HCT116 (cell line): Measurements from ENCODE around the gene RAB31. TPM values are rescaled to one million over a fixed set of nuclear protein-coding genes. Genes with fewer than 3 reads are reported as not detected.

Source experiments
- ATAC-seq: fragments of 200-7000 bp; cut with Tn5 transposase; 2 replicates; pipeline ENCODE4 v1.9.1; 2020; ENCODE audit warnings: mild to moderate bottlenecking, moderate library complexity
- BruUV-seq: library from RNA; stranded (reverse); fragments of 400-500 nt; replicated peaks from 2 replicates; lab custom pipeline; 2021; lab: Mats Ljungman, UMichigan
- CTCF ChIA-PET: fragments of 300-600 bp; sonication (Branson Sonifier 250); formaldehyde crosslinking; loops from one replicate; lab custom pipeline; 2021; ENCODE audit warnings: antibody characterized with exemption; lab: Charles Lee
- POLR2A ChIA-PET: fragments of 300-600, 350-600 bp; sonication (Branson Sonifier 250); formaldehyde crosslinking; loops from one replicate; lab custom pipeline; 2021; ENCODE audit warnings: antibody characterized with exemption; lab: Charles Lee
- RAD21 ChIA-PET, 2 experiments: fragments of 300-600 bp; sonication (Branson Sonifier 250); formaldehyde crosslinking; loops; one replicate each; lab custom pipeline; 2023; ENCODE audit warnings: low total read pairs in 2 of 2; ENCODE audit not compliant: uncharacterized antibody in 2 of 2, unreplicated experiment in 2 of 2, low non-redundant PET in 1 of 2; lab: Charles Lee
- DNase-seq: peaks from one replicate; pipeline ENCODE4 v3.0.0-alpha.2; 2010; ENCODE audit warnings: low read depth, low spot score
- H2AFZ ChIP-seq: fragments of 200-600 bp; shearing (Covaris generic), sonication (generic); 2 replicates; pipeline ENCODE4 v1.6.1; 2017; ENCODE audit warnings: low read depth, mixed run types, mixed read lengths, antibody characterized with exemption, low read length; ENCODE audit not compliant: poor library complexity, severe bottlenecking
- H3K27ac ChIP-seq: 2 replicates; pipeline ENCODE4 v1.5.1; 2012; ENCODE audit warnings: low read depth, low read length
- H3K27me3 ChIP-seq: fragments of 200-600 bp; sonication (generic); 2 replicates; pipeline ENCODE4 v1.6.1; 2016; ENCODE audit warnings: mixed run types, low read length, mixed read lengths; ENCODE audit not compliant: insufficient read depth
- H3K36me3 ChIP-seq, 2 experiments: fragments of 200-500 bp in 1 of 2; fragments of 200-600 bp in 1 of 2; sonication (Bioruptor generic) in 1 of 2; sonication (generic) in 1 of 2; 2 replicates each; pipeline versions ENCODE4 v1.5.1 to v1.6.1; 2014 to 2016; ENCODE audit warnings: low read length in 2 of 2, inconsistent platforms in 1 of 2, mixed read lengths in 1 of 2, mixed run types in 1 of 2; ENCODE audit not compliant: insufficient read depth in 2 of 2, control insufficient read depth in 1 of 2
- H3K4me1 ChIP-seq, 2 experiments: fragments of 200-600 bp in 1 of 2; sonication (generic) in 1 of 2; 2 replicates each; pipeline versions ENCODE4 v1.5.1 to v1.6.1; 2012 to 2017; ENCODE audit warnings: low read length in 2 of 2, inconsistent platforms in 1 of 2, mild to moderate bottlenecking in 1 of 2, mixed read lengths in 1 of 2, mixed run types in 1 of 2, moderate library complexity in 1 of 2; ENCODE audit not compliant: insufficient read depth in 2 of 2, control insufficient read depth in 1 of 2
- H3K4me2 ChIP-seq: fragments of 200-600 bp; sonication (generic); 2 replicates; pipeline ENCODE4 v1.6.1; 2017; ENCODE audit warnings: mixed run types, low read length, mixed read lengths
- H3K4me3 ChIP-seq, 2 experiments: fragments of 200-600 bp in 1 of 2; sonication (generic) in 1 of 2; replicated peaks in 1 of 2; 2 replicates each; pipeline ENCODE4 v1.5.1; 2011 to 2016; ENCODE audit warnings: low read length in 2 of 2, control low read depth in 1 of 2, low read depth in 1 of 2, mild to moderate bottlenecking in 1 of 2, mixed read lengths in 1 of 2, mixed run types in 1 of 2
- H3K79me2 ChIP-seq: fragments of 200-600 bp; sonication (generic); 2 replicates; pipeline ENCODE4 v1.6.1; 2017; ENCODE audit warnings: mild to moderate bottlenecking, mixed run types, low read length, moderate library complexity, mixed read lengths; ENCODE audit not compliant: insufficient read depth
- H3K9ac ChIP-seq: fragments of 200-600 bp; sonication (generic); 2 replicates; pipeline ENCODE4 v1.6.1; 2016; ENCODE audit warnings: low read length, mixed read lengths
- H3K9me2 ChIP-seq: fragments of 200-600 bp; sonication (generic), shearing (Covaris generic); 2 replicates; pipeline ENCODE4 v1.6.1; 2017; ENCODE audit warnings: mixed run types, mild to moderate bottlenecking, moderate library complexity; ENCODE audit not compliant: insufficient read depth
- H3K9me3 ChIP-seq, 2 experiments: fragments of 200-500 bp in 1 of 2; fragments of 200-600 bp in 1 of 2; sonication (Bioruptor generic) in 1 of 2; sonication (generic) in 1 of 2; 2 replicates each; pipeline ENCODE4 v1.6.1; 2014 to 2017; ENCODE audit warnings: low read length in 2 of 2, mixed read lengths in 2 of 2, inconsistent platforms in 1 of 2, low read depth in 1 of 2, mild to moderate bottlenecking in 1 of 2, mixed run types in 1 of 2, moderate library complexity in 1 of 2; ENCODE audit not compliant: control insufficient read depth in 1 of 2, insufficient read depth in 1 of 2
- H4K20me1 ChIP-seq: fragments of 200-600 bp; sonication (generic), shearing (Covaris generic); 2 replicates; pipeline ENCODE4 v1.6.1; 2017; ENCODE audit warnings: mixed run types, mild to moderate bottlenecking, moderate library complexity; ENCODE audit not compliant: insufficient read depth
- ATF3 ChIP-seq: IDR thresholded peaks from 2 replicates; pipeline ENCODE4 v1.6.1; 2012
- CBX3 ChIP-seq: IDR thresholded peaks from 2 replicates; pipeline ENCODE4 v1.6.1; 2012; ENCODE audit warnings: low read depth
- CEBPB ChIP-seq: IDR thresholded peaks from 2 replicates; pipeline ENCODE4 v1.6.1; 2012; ENCODE audit warnings: low read depth
- CTCF ChIP-seq, 3 experiments: fragments of 200-600 bp in 1 of 3; sonication (generic) in 1 of 3; IDR thresholded peaks in 2 of 3; conservative IDR thresholded peaks in 1 of 3; 2 replicates each; pipeline ENCODE4 v1.5.1; 2012 to 2017; ENCODE audit warnings: low read depth in 2 of 3, low read length in 2 of 3, antibody characterized with exemption in 1 of 3, borderline replicate concordance in 1 of 3, control low read depth in 1 of 3, mild to moderate bottlenecking in 1 of 3, mixed read lengths in 1 of 3, mixed run types in 1 of 3, moderate library complexity in 1 of 3; ENCODE audit not compliant: insufficient read depth in 1 of 3
- EGR1 ChIP-seq: IDR thresholded peaks from 2 replicates; pipeline ENCODE4 v1.6.1; 2012; ENCODE audit warnings: low read depth
- ELF1 ChIP-seq: IDR thresholded peaks from 2 replicates; pipeline ENCODE4 v1.6.1; 2012; ENCODE audit warnings: low read depth, borderline replicate concordance
- EZH2 ChIP-seq: fragments of 200-600 bp; sonication (generic); IDR thresholded peaks from 2 replicates; pipeline ENCODE4 v1.6.1; 2017; ENCODE audit warnings: antibody characterized with exemption, mixed run types
- MAX ChIP-seq: IDR thresholded peaks from 2 replicates; pipeline ENCODE4 v1.6.1; 2012
- POLR2A ChIP-seq: IDR thresholded peaks from 2 replicates; pipeline ENCODE4 v1.7.0; 2011; ENCODE audit warnings: borderline replicate concordance; ENCODE audit not compliant: insufficient read depth, insufficient read length; ENCODE audit errors: extremely low read depth
- POLR2AphosphoS5 ChIP-seq: IDR thresholded peaks from 2 replicates; pipeline ENCODE4 v1.6.1; 2011; ENCODE audit warnings: mild to moderate bottlenecking, low read depth, low read length, moderate library complexity
- RAD21 ChIP-seq: IDR thresholded peaks from 2 replicates; pipeline ENCODE4 v1.6.1; 2012; ENCODE audit warnings: low read depth, mild to moderate bottlenecking
- SIN3A ChIP-seq: IDR thresholded peaks from 2 replicates; pipeline ENCODE4 v1.6.1; 2012; ENCODE audit warnings: low read depth
- SP1 ChIP-seq: IDR thresholded peaks from 2 replicates; pipeline ENCODE4 v1.6.1; 2012; ENCODE audit warnings: low read depth
- SRF ChIP-seq: IDR thresholded peaks from 2 replicates; pipeline ENCODE4 v1.6.1; 2012; ENCODE audit warnings: low read depth
- TCF7L2 ChIP-seq: IDR thresholded peaks from 2 replicates; pipeline ENCODE4 v1.7.0; 2011; ENCODE audit warnings: borderline replicate concordance, inconsistent platforms; ENCODE audit not compliant: insufficient read depth, insufficient read length; ENCODE audit errors: extremely low read depth
- YY1 ChIP-seq: IDR thresholded peaks from 2 replicates; pipeline ENCODE4 v1.6.1; 2011; ENCODE audit warnings: low read length, low read depth, moderate library complexity, mild to moderate bottlenecking; ENCODE audit not compliant: insufficient replicate concordance; ENCODE audit errors: extremely low read depth
- ZBTB33 ChIP-seq: IDR thresholded peaks from 2 replicates; pipeline ENCODE4 v1.6.1; 2011; ENCODE audit warnings: mild to moderate bottlenecking, low read length, moderate library complexity; ENCODE audit not compliant: insufficient replicate concordance; ENCODE audit errors: extremely low read depth
- ZFX ChIP-seq: fragments of 450-650 bp; IDR thresholded peaks from 2 replicates; pipeline ENCODE4 v1.6.1; 2017
- ZNF274 ChIP-seq: fragments of 200-500 bp; sonication (Bioruptor generic); IDR thresholded peaks from 2 replicates; pipeline ENCODE4 v1.6.1; 2014; ENCODE audit warnings: mild to moderate bottlenecking, low read depth, low read length, inconsistent platforms
- intact Hi-C: fragments of 100-400 bp; cut with micrococcal nuclease; formaldehyde crosslinking; loops from 2 replicates; pipeline ENCODE4 v1.10.0; 2022
- total RNA-seq: library from RNA; stranded (reverse); gene quantifications from one replicate; pipeline ENCODE4 v1.2.1, GENCODE V29; 2021; ENCODE audit not compliant: unreplicated experiment
- TF ChIP-seq, protein P1 (sequence below): IDR thresholded peaks from 2 replicates; pipeline ENCODE4 v1.6.1; 2012; ENCODE audit warnings: low read depth

Gene RAB31
- total RNA-seq, 1 experiment from 2014 or later, result 46.9 TPM

GRCh38 chr18:9827211-9827792 is 119.2 kb downstream of the RAB31 start:
- Histone ChIP-seq H2AFZ (no peak overlapping the region), H3K9me2 (no peaks in the 10 kb centered on the region)
- no peak for TF ChIP-seq POLR2AphosphoS5
- TF ChIP-seq EGR1, result no peak
- TF ChIP-seq SRF, result no peak
- TF ChIP-seq, protein P1, sequence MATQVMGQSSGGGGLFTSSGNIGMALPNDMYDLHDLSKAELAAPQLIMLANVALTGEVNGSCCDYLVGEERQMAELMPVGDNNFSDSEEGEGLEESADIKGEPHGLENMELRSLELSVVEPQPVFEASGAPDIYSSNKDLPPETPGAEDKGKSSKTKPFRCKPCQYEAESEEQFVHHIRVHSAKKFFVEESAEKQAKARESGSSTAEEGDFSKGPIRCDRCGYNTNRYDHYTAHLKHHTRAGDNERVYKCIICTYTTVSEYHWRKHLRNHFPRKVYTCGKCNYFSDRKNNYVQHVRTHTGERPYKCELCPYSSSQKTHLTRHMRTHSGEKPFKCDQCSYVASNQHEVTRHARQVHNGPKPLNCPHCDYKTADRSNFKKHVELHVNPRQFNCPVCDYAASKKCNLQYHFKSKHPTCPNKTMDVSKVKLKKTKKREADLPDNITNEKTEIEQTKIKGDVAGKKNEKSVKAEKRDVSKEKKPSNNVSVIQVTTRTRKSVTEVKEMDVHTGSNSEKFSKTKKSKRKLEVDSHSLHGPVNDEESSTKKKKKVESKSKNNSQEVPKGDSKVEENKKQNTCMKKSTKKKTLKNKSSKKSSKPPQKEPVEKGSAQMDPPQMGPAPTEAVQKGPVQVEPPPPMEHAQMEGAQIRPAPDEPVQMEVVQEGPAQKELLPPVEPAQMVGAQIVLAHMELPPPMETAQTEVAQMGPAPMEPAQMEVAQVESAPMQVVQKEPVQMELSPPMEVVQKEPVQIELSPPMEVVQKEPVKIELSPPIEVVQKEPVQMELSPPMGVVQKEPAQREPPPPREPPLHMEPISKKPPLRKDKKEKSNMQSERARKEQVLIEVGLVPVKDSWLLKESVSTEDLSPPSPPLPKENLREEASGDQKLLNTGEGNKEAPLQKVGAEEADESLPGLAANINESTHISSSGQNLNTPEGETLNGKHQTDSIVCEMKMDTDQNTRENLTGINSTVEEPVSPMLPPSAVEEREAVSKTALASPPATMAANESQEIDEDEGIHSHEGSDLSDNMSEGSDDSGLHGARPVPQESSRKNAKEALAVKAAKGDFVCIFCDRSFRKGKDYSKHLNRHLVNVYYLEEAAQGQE, result no peak
- TF ChIP-seq POLR2A, result no peak
- TF ChIP-seq YY1, result no peak
- no peak for TF ChIP-seq ZNF274
- no peak for TF ChIP-seq ATF3
- TF ChIP-seq CBX3, result no peak
- no peak for TF ChIP-seq ELF1
- TF ChIP-seq CTCF (IDR thresholded peaks at IDR 0.05 in 2 of 3, conservative IDR thresholded peaks at IDR 0.05 in 1 of 3; ENCODE audit: borderline replicate concordance in 1 of 3, insufficient read depth in 1 of 3, low read depth in 2 of 3, low read length in 2 of 3), result no peak
- TF ChIP-seq CEBPB, result no peak
- no peak for TF ChIP-seq RAD21
- no peak for TF ChIP-seq ZFX
- no peak for TF ChIP-seq EZH2
- no peak for TF ChIP-seq TCF7L2
- TF ChIP-seq ZBTB33, result no peak
- TF ChIP-seq MAX, result no peak
- no peak for TF ChIP-seq SIN3A
- no peak for TF ChIP-seq SP1
- TF ChIP-seq, all 23 proteins: peak for 0
- H3K9me3 ChIP-seq, result no peaks in the 10 kb centered on the region
- H3K4me2 ChIP-seq, result peak overlapping the region; percentile 76
- DNase-seq (no peak), ATAC-seq (no peak)
- BruUV-seq, result no TSS peak
- H4K20me1 ChIP-seq, result no peaks in the 10 kb centered on the region
- H3K9ac ChIP-seq, result peak overlapping the region; percentile 53
- no peak overlapping the region; a peak in 1 of 4 replicates for H3K4me3 ChIP-seq
- no peaks in the 10 kb centered on the region for H3K27me3 ChIP-seq
- ChIA-PET POLR2A (interaction anchor here (0.7 to 2.2 kb wide), 4 partner anchors 11 to 88 kb away, joined by 3 to 10 read pairs (median 4); no protein-coding TSS in a partner anchor), RAD21 (no interaction called here), CTCF (interaction anchor here (1.8 kb wide), 1 partner anchor 87 kb away, joined by 3 read pairs; the partner anchor contains the start of gene VAPA)
- no peaks in the 10 kb centered on the region for H3K79me2 ChIP-seq
- H3K36me3 ChIP-seq, result no peaks in the 10 kb centered on the region
- H3K4me1 ChIP-seq, result peaks cover 59 to 76% of the 10 kb centered on the region in 2 experiments
- H3K27ac ChIP-seq, result peak overlapping the region; percentile 87
- intact Hi-C loops, result loop anchor here (10.0 kb wide), 1 partner anchor 127 kb away; no protein-coding TSS in a partner anchor
